Loucy (cell line): Measurements from ENCODE around the gene GMPPB.

Experiments used
- H2AFZ ChIP-seq: fragments of 200-600 bp; sonication (generic); 2 replicates; pipeline ENCODE4 v1.6.0; 2016; ENCODE audit warnings: antibody characterized with exemption, mild to moderate bottlenecking, low read length, moderate library complexity
- H3F3A ChIP-seq: fragments of 200-600 bp; 2 replicates; pipeline ENCODE4 v1.6.0; 2016; ENCODE audit warnings: antibody characterized with exemption, low read depth, mild to moderate bottlenecking
- H3K27me3 ChIP-seq: fragments of 200-600 bp; sonication (generic); 2 replicates; pipeline ENCODE4 v1.6.1; 2014; ENCODE audit warnings: low read length, mild to moderate bottlenecking; ENCODE audit not compliant: insufficient read depth, poor library complexity, severe bottlenecking
- H3K36me3 ChIP-seq: fragments of 200-600 bp; sonication (generic); 2 replicates; pipeline ENCODE4 v1.6.1; 2016; ENCODE audit warnings: low read length; ENCODE audit not compliant: insufficient read depth
- H3K4me1 ChIP-seq: fragments of 200-600 bp; sonication (generic); 2 replicates; pipeline ENCODE4 v1.5.1; 2014; ENCODE audit warnings: low read length, mild to moderate bottlenecking; ENCODE audit not compliant: insufficient read depth, poor library complexity, severe bottlenecking
- H3K4me2 ChIP-seq: fragments of 200-600 bp; sonication (generic); 2 replicates; pipeline ENCODE4 v1.6.0; 2014; ENCODE audit warnings: antibody characterized with exemption, low read length, low read depth, mild to moderate bottlenecking; ENCODE audit not compliant: poor library complexity, severe bottlenecking
- H3K4me3 ChIP-seq: fragments of 200-600 bp; sonication (generic); 2 replicates; pipeline ENCODE4 v1.5.1; 2014; ENCODE audit warnings: low read length, mild to moderate bottlenecking, mixed read lengths; ENCODE audit not compliant: poor library complexity, severe bottlenecking
- H3K79me2 ChIP-seq: fragments of 200-600 bp; sonication (generic); 2 replicates; pipeline ENCODE4 v1.6.1; 2014; ENCODE audit warnings: low read length; ENCODE audit not compliant: insufficient read depth
- H3K9ac ChIP-seq: fragments of 200-600 bp; sonication (generic); 2 replicates; pipeline ENCODE4 v1.6.0; 2014; ENCODE audit warnings: mild to moderate bottlenecking, low read depth, low read length, moderate library complexity; ENCODE audit not compliant: poor library complexity, severe bottlenecking
- H3K9me2 ChIP-seq: fragments of 200-600 bp; sonication (generic); replicated peaks from 2 replicates; pipeline ENCODE4 v1.6.1; 2016; ENCODE audit warnings: low read depth, low read length, mixed read lengths
- H3K9me3 ChIP-seq: fragments of 200-600 bp; sonication (generic); 2 replicates; pipeline ENCODE4 v1.6.1; 2014; ENCODE audit warnings: mild to moderate bottlenecking, antibody characterized with exemption, low read length, low read depth; ENCODE audit not compliant: insufficient read depth
- H4K20me1 ChIP-seq: fragments of 200-600 bp; sonication (generic); 2 replicates; pipeline ENCODE4 v1.6.0; 2014; ENCODE audit warnings: antibody characterized with exemption, low read length, mild to moderate bottlenecking; ENCODE audit not compliant: insufficient read depth, poor library complexity, severe bottlenecking
- CTCF ChIP-seq: fragments of 200-600 bp; sonication (generic); conservative IDR thresholded peaks from 2 replicates; pipeline ENCODE4 v1.5.1; 2014; ENCODE audit warnings: mild to moderate bottlenecking, antibody characterized with exemption, low read length
- EZH2phosphoT487 ChIP-seq: fragments of 200-600 bp; IDR thresholded peaks from 2 replicates; pipeline ENCODE4 v1.6.1; 2018; ENCODE audit warnings: antibody characterized with exemption, mild to moderate bottlenecking, moderate library complexity, borderline replicate concordance

GMPPB gene

GRCh38 chr3:49681543-49681942 is 42.2 kb downstream of the GMPPB start:
- no peaks in the 10 kb centered on the region for H3K9me2 ChIP-seq
- no peak overlapping the region for H3K4me3 ChIP-seq
- H3K9me3 ChIP-seq = no peaks in the 10 kb centered on the region
- peaks cover 6% of the 10 kb centered on the region; the same call in 1 of the 2 replicates for H3K79me2 ChIP-seq
- H3K4me2 ChIP-seq = no peak overlapping the region
- no peak overlapping the region for H3K9ac ChIP-seq
- peaks cover 45% of the 10 kb centered on the region; the same call in 1 of the 2 replicates for H3K36me3 ChIP-seq
- peaks cover under 1% of the 10 kb centered on the region for H3K4me1 ChIP-seq
- no peaks in the 10 kb centered on the region for H3K27me3 ChIP-seq
- no peaks in the 10 kb centered on the region for H4K20me1 ChIP-seq
- no peak overlapping the region for H2AFZ ChIP-seq
- no peaks in the 10 kb centered on the region for H3F3A ChIP-seq
- no peak for TF ChIP-seq CTCF
- no peak for TF ChIP-seq EZH2phosphoT487

DNA sequence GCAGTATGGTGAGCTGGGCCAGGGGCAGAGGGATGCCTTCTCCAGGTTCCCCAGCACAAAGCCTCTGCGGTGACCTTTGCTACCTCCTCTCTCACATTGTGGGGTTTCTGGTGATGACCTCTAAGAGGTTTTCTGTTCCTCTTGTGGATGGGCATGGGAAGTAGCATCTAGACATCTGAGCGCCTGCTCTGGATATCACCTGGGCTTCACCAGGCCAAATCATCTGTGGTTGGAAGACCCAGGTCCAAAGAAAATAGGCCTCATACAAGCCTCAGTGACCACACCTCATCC is 42.6 kb downstream of the GMPPB start:
- Histone ChIP-seq H3F3A (no peaks in the 10 kb centered on the region), H3K9me3 (no peaks in the 10 kb centered on the region), H3K79me2 (peaks cover 9% of the 10 kb centered on the region; the same call in 1 of the 2 replicates), H3K4me1 (peaks cover 4% of the 10 kb centered on the region), H3K27me3 (no peaks in the 10 kb centered on the region), H3K36me3 (peaks cover 47% of the 10 kb centered on the region; the same call in 1 of the 2 replicates), H3K4me3 (no peak overlapping the region), H3K9me2 (no peaks in the 10 kb centered on the region), H3K4me2 (no peak overlapping the region), H4K20me1 (no peaks in the 10 kb centered on the region), H2AFZ (no peak overlapping the region), H3K9ac (no peak overlapping the region)
- TF ChIP-seq EZH2phosphoT487 = no peak

- Histone ChIP-seq H3K4me1 (peaks cover 5% of the 10 kb centered on the region), H2AFZ (no peak overlapping the region), H4K20me1 (peaks cover 1% of the 10 kb centered on the region), H3K9ac (no peak overlapping the region), H3K9me2 (no peaks in the 10 kb centered on the region), H3K79me2 (peaks cover 15% of the 10 kb centered on the region; the same call in 1 of the 2 replicates), H3K9me3 (no peaks in the 10 kb centered on the region), H3K27me3 (no peaks in the 10 kb centered on the region), H3K4me2 (no peak overlapping the region), H3F3A (no peaks in the 10 kb centered on the region), H3K36me3 (peaks cover 47% of the 10 kb centered on the region; the same call in 1 of the 2 replicates), H3K4me3 (no peak overlapping the region)
- TF ChIP-seq EZH2phosphoT487 = no peak
- TF ChIP-seq CTCF = no peak
Observed at GRCh38 chr3:49680493-49681231, 43.1 kb downstream of the GMPPB start.

DNA sequence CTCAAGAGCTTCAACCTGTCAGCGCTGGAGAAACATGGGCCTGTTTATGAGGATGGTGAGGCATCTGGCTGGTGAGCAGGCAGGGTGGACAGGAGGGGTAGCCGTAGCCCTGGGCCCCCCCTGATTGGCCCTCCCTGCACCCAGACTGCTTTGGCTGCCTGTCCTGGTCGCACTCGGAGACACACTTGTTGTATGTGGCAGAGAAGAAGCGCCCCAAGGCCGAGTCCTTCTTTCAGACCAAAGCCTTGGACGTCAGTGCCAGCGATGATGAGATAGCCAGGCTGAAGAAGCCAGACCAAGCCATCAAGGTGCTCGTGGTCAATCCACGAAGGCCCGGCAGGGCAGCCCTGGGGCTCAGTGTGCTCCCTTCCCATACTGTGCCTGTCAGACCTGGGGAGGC is 47.8 kb downstream of the GMPPB start:
- H4K20me1 ChIP-seq = peaks cover 13% of the 10 kb centered on the region
- peak overlapping the region; percentile 88 for H3K4me3 ChIP-seq
- no peaks in the 10 kb centered on the region for H3K27me3 ChIP-seq
- H3K9ac ChIP-seq = peak overlapping the region; percentile 98
- 0 out of 2 replicates have a peak, but pooled peaks cover 2% of the 10 kb centered on the region for H3F3A ChIP-seq
- H3K9me2 ChIP-seq = no peaks in the 10 kb centered on the region
- H3K9me3 ChIP-seq = no peaks in the 10 kb centered on the region
- no peak overlapping the region for H2AFZ ChIP-seq
- TF ChIP-seq CTCF (no peak), EZH2phosphoT487 (no peak)
- H3K4me2 ChIP-seq = peak overlapping the region; percentile 97
- H3K79me2 ChIP-seq = peaks cover 41% of the 10 kb centered on the region
- H3K36me3 ChIP-seq = peaks cover 31% of the 10 kb centered on the region; the same call in 1 of the 2 replicates
- H3K4me1 ChIP-seq = peaks cover 19% of the 10 kb centered on the region
